Activated effector memory CD4-positive, alpha-beta T cell treated with anti-CD3 and anti-CD28 coated beads, Interleukin-2, amount 50 U/mL, for 16 hours (primary cell): ENCODE data around the gene POLR2H.
A peak's percentile ranks its signal among the peaks of the same experiment; 100 is the strongest.
"Not testable (repeated sequence)": the region's sequence is repeated elsewhere in the genome, so short reads cannot be mapped to it uniquely, and the experiment has no call there.

Source experiments
- DNase-seq: peaks from one replicate; pipeline ENCODE4 v3.0.0-alpha.2; 2020

Gene POLR2H

DNA sequence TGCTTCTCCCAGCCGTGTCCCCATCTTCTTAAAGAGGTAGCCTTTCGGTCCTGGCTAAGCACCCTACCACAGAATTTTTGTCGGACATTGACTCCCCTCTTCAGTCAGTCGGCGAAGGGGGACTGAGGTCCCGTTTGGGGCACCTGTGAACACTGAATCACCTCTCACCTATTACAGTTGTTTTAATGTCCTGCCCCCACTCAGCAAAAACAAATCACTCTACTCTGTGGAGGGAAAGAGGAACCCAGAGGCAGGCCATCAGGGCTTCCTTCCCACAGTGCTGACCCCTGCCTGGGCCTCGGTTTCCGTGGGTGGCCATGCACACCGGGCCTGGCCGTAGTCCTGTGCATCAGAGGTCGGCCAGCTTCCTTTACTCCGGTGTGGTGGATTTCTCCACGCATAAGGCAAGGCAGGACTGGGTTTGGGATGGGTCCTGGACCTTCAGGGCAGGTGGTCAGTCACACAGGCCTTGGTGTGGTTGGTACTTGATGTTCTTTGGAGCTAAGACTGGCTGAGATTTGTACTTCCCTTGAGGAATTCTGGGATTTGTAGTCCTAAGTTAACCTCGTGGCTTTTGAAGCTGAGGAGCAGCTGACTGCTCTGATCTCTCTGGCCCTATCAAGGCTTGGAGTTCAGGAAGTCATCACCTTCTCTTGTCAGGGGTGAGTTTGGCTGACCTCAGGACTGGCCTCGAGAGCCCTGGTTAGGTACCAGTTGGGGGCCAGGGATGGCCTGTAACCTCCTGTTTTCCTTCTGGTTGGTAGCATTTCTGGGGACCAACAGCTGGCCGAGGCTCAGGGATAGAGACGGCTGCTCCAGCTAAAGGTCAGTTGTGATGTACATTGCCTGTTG, 24.7 kb upstream of the POLR2H start:
- DNase-seq: no peak

- DNase-seq: no peak
These were observed 24.2 kb upstream of the POLR2H start, which contains the start of gene FAM131A for GRCh38 chr3:184337399-184337714. Gene FAM131A (plus strand): TSS chr3:184337600. CDS start chr3:184337631, 31 bp downstream.

DNA sequence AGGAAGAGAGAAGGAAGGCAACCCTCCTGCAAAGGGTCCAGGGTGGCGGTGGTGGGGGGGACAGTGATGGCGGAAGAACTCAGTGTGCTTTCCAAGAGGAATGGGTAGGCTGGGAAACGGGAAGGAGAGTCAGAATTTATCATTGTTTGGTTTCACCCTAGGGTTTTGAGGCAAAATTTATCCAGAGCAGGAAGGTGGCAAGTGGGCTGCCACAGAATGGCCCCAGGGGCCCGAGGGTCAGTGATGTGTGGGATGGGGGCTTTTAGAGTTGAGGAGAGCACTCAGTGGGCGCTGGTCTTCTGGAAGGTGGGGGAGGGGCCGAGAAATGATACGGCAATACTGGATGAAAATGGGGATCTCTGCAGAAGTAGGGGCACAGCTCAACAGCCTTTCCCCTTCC, 23.5 kb upstream of the POLR2H start:
- DNase-seq: no peak

GRCh38 chr3:184338511-184338945, 23.0 kb upstream of the POLR2H start:
- peak; percentile 71 for DNase-seq

- no peak for DNase-seq
These were observed 22.5 kb upstream of the POLR2H start for GRCh38 chr3:184339001-184339400.

- not testable (repeated sequence) for DNase-seq
These were observed 21.9 kb upstream of the POLR2H start for GRCh38 chr3:184339451-184340135.

DNA sequence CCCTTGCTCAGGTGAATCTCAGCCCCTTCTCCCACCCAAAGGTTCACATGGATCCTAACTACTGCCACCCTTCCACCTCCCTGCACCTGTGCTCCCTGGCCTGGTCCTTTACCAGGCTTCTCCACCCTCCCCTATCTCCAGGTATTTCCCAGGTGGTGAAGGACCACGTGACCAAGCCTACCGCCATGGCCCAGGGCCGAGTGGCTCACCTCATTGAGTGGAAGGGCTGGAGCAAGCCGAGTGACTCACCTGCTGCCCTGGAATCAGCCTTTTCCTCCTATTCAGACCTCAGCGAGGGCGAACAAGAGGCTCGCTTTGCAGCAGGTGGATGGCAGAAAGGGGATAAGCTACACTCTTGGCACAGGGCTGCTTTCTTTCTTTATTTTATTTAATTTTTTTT, 19.6 kb upstream of the POLR2H start:
- DNase-seq: no peak

GRCh38 chr3:184343200-184343876, 18.2 kb upstream of the POLR2H start:
- no peak for DNase-seq

GRCh38 chr3:184344579-184345316, 16.8 kb upstream of the POLR2H start:
- no peak for DNase-seq

DNA sequence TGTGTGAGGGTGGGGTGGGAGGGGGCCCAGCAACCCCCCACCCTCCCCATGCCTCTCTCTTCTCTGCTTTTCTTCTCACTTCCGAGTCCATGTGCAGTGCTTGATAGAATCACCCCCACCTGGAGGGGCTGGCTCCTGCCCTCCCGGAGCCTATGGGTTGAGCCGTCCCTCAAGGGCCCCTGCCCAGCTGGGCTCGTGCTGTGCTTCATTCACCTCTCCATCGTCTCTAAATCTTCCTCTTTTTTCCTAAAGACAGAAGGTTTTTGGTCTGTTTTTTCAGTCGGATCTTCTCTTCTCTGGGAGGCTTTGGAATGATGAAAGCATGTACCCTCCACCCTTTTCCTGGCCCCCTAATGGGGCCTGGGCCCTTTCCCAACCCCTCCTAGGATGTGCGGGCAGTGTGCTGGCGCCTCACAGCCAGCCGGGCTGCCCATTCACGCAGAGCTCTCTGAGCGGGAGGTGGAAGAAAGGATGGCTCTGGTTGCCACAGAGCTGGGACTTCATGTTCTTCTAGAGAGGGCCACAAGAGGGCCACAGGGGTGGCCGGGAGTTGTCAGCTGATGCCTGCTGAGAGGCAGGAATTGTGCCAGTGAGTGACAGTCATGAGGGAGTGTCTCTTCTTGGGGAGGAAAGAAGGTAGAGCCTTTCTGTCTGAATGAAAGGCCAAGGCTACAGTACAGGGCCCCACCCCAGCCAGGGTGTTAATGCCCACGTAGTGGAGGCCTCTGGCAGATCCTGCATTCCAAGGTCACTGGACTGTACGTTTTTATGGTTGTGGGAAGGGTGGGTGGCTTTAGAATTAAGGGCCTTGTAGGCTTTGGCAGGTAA, 16.0 kb upstream of the POLR2H start:
- DNase-seq: no peak

DNA sequence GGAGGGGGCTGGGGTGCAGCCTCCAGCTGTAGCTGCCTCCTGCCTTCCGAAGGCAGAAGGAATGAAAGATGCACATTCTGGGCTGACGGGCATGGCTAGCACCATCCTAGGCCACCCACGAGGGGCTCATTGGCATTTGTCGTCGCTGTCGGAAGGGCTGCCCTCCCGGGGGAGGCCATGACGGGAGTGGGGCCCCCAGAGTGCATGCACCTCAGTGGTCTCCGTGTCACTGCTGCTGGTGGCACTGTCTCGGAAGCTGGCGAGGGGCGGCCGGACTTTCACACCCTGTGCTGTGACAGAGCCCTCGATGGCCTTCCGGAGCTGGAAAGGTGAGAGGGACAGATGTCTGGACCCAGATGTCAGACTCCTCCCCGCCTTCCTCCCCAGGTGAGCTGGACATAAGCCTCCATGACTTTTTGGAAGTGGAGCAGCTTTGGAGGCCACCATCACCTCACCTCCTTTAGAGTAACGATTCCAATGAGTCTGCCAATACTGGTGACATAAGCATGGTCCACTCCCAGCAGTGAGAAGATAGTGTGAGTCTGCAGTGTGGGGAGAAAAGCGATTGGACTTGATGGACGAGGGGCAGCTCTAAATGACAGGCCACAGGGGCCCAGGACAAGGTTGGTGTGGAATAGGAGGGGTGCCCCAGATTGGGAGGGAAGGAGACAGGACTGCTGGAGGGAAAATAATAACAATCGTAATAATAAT, 14.9 kb upstream of the POLR2H start:
- no peak for DNase-seq

- no peak for DNase-seq
These were observed 14.0 kb upstream of the POLR2H start for GRCh38 chr3:184347321-184348056.

DNA sequence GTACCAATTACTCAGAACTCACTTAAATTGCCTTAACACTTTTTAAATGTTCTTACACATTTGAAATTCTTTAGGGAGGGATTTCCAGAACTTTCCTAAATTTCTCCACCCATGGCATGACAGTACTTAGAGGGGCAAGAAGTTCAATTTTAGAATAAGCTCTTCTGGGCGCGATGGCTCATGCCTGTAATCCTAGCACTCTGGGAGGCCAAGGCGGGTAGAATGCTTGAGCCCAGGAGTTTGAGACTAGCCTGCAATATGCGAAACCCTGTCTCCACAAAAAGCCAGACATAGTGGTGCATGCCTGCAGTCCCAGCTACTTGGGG, 13.5 kb upstream of the POLR2H start:
- no peak for DNase-seq

GRCh38 chr3:184349563-184350470, 11.7 kb upstream of the POLR2H start:
- no peak for DNase-seq

DNA sequence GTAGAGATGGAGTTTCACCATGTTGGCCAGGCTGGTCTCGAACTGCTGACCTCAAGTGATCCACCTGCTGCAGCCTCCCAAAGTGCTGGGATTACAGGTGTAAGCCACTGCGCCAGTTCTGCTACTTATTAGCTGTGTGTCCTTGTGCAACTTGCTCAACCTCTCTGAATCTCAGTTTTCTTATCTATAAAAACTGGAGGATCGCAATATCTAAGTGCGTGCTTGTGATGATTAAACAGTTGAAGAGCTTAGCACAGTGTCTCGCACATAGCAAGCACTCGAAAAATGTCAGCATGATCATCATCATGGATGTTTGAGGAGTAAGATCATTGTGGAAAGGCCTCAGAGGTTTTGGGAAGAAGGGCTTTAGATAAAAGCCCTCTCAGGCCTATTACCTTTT, 10.9 kb upstream of the POLR2H start:
- no peak for DNase-seq

DNA sequence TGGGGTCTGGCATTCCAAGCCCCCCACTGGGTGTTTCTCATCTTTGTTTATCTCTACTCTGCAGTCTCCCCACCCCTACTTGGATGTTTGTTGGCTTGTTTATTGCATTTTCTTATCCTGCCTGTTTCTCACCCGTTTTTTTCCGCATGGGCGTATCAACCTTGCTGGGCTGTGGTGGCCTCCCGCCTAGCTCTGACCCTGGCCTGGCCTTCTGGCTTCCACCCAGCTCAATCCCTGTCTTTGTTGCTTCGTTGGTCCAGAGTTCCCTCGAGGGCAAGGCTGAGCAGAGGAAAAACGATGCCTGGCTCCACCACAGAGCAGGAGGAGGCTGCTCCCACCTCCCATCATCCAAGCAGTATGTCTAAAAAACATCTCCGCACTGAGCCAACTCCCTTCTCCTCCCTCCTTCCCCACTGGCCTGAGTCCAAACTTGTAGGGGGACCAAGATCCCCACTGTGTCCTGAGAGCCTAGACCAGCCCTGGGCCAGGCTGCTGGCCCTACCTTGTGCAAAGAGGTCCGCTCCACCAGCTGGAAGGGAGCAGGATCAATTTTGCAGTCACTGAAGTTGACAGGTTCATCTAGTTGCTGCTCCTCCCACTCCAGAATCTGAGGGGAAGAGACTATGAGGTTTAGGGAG, 9.9 kb upstream of the POLR2H start:
- DNase-seq: no peak

DNA sequence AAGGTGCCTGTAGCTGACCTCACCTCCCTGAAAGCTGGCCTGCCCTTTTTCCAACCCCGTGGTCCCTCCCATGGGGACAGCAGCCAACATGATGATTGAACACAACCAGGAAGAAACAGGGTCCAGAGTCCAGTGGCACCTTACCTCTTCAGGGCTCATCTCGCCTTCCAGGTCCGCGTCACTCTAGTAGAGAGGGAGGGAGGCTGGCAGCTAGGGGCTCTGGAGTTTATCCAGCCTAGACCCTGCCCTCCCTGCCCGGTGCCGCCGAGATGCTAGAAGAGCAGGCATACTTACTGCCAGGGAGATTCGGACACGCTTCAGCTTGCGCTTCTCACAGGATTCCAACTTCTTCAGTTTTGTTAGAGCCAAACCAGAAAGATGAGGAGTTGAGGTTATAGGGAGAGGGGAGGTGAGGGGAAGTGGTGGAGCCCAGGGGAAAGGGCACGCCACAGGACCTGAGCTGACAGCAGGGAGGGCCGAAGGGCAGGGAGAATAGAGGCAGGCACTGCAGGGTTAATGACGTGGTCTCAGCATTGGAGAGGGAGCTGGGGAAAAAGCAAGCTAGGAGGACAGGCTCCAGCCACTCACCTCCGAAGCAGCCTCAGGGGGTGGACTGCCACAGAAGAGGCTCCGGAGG, 9.2 kb upstream of the POLR2H start:
- no peak for DNase-seq

DNA sequence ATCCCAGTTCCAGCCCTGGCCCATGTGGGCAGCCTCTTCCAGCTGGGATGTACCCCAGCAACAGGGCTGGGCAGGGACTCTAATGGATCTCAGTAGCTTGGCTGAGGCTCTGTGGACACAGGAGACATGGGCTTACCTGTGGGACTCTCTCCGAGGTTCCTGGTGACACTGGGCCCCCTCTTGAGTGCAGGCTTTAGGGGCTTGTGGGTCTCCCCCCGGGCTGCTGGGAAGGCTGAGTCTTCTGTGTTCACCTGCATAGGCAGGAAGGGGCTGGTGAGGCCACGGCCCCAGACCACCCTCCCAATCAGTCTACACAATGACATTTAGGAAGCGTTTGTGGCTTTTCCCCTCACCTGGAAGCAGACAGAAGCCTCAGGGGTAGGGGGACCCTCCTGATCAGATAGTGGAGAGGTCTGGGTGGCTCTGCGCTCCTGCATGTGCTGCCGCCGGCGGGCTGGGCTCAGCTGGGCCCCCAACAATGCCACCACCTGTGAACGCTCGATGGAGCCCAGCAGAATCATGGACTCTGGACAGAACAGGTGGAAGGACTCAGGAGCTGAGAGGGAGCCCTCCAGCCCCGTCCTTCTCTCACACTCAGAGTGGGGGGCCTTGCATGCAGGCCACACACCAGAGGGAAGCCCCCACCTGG, 8.5 kb upstream of the POLR2H start:
- no peak for DNase-seq
